Bladder microvascular endothelial cell (primary cell): ENCODE data around the gene BCR. TPM values are rescaled to one million over a fixed set of nuclear protein-coding genes. Genes with fewer than 3 reads are reported as not detected.

Experiments
- total RNA-seq: library from RNA; depleted of rRNA; stranded (reverse); fragments of >200 nt; gene quantifications from 2 replicates; pipeline ENCODE4 v1.2.3, GENCODE V29; 2014

BCR gene
- 129 and 225 TPM in 2 replicates for total RNA-seq

GRCh38 chr22:23180301-23180892, at the start of gene BCR:
TSS of gene BCR (plus strand) at chr22:23180509. CDS start at chr22:23180961, 452 bp downstream.

GRCh38 chr22:23144932-23145877, 35.1 kb upstream of the BCR start, which contains the start of gene RAB36:
TSS of gene RAB36 (plus strand) at chr22:23145477. CDS start at chr22:23146617, 1,140 bp downstream.

Other genes starting within 250 kb of the BCR start
- gene GNAZ, start 110.0 kb upstream of the BCR start, total RNA-seq = 0.32 and 0.57 TPM in 2 replicates
- gene RSPH14, start 38.5 kb upstream of the BCR start, total RNA-seq = not detected in 2 replicates
- gene RAB36, start 35.0 kb upstream of the BCR start, total RNA-seq = 0.32 and 0.88 TPM in 2 replicates